ENCODE measurements around the gene ATXN1. TPM values are rescaled to one million over a fixed set of nuclear protein-coding genes. Genes with fewer than 3 reads are reported as not detected.

ATXN1 gene
- total and polyA plus RNA-seq, 2 of the 8 experiments (the other 6 are each of a cell fraction or from before 2014, with no cell fraction given): 1.6 to 4.0 TPM

DNA sequence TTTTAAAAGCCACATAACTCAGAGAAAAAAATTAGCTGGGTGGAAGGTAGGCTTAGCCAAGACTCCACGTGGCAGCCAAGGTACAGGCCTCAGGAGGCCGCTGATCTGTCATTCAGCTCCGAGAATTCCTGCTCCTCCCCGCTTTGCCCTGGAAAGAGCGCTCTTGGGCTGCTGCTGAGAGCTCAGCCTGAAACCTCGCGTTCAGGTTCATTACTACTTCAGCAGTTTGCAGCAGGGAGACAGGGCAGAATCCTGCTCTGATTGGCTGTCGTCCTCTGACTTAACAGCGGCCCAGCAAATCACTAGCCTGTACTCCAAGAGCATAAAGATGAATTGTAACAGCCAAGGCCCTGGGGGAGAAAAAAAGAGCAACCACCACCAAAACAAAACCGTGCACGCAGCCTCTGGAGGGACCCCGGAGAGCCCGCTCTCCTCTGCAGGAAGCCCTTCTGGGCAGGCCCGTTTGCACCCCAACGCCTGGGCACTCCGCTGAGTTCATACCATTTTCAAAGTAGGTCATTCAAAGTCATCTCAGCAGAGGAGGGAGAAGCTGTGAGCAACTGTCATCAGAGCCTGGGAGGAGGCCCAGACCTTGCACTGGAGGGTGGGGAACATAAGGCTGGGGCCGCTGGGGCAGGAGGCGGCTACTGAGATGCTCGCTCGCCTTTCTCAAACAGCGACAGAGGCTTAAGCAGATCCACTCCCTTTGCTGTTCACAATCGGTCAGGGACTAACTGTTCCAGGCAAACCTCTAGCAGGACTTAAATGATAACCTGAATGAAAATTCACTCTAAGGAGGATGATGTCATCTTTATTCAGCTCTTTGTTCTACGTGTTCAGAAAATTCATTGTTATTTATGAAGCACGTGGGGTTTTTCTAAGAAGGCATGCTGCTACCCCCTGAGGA is 42.3 kb upstream of the ATXN1 start (continued):
- TF ChIP-seq, protein P1, sequence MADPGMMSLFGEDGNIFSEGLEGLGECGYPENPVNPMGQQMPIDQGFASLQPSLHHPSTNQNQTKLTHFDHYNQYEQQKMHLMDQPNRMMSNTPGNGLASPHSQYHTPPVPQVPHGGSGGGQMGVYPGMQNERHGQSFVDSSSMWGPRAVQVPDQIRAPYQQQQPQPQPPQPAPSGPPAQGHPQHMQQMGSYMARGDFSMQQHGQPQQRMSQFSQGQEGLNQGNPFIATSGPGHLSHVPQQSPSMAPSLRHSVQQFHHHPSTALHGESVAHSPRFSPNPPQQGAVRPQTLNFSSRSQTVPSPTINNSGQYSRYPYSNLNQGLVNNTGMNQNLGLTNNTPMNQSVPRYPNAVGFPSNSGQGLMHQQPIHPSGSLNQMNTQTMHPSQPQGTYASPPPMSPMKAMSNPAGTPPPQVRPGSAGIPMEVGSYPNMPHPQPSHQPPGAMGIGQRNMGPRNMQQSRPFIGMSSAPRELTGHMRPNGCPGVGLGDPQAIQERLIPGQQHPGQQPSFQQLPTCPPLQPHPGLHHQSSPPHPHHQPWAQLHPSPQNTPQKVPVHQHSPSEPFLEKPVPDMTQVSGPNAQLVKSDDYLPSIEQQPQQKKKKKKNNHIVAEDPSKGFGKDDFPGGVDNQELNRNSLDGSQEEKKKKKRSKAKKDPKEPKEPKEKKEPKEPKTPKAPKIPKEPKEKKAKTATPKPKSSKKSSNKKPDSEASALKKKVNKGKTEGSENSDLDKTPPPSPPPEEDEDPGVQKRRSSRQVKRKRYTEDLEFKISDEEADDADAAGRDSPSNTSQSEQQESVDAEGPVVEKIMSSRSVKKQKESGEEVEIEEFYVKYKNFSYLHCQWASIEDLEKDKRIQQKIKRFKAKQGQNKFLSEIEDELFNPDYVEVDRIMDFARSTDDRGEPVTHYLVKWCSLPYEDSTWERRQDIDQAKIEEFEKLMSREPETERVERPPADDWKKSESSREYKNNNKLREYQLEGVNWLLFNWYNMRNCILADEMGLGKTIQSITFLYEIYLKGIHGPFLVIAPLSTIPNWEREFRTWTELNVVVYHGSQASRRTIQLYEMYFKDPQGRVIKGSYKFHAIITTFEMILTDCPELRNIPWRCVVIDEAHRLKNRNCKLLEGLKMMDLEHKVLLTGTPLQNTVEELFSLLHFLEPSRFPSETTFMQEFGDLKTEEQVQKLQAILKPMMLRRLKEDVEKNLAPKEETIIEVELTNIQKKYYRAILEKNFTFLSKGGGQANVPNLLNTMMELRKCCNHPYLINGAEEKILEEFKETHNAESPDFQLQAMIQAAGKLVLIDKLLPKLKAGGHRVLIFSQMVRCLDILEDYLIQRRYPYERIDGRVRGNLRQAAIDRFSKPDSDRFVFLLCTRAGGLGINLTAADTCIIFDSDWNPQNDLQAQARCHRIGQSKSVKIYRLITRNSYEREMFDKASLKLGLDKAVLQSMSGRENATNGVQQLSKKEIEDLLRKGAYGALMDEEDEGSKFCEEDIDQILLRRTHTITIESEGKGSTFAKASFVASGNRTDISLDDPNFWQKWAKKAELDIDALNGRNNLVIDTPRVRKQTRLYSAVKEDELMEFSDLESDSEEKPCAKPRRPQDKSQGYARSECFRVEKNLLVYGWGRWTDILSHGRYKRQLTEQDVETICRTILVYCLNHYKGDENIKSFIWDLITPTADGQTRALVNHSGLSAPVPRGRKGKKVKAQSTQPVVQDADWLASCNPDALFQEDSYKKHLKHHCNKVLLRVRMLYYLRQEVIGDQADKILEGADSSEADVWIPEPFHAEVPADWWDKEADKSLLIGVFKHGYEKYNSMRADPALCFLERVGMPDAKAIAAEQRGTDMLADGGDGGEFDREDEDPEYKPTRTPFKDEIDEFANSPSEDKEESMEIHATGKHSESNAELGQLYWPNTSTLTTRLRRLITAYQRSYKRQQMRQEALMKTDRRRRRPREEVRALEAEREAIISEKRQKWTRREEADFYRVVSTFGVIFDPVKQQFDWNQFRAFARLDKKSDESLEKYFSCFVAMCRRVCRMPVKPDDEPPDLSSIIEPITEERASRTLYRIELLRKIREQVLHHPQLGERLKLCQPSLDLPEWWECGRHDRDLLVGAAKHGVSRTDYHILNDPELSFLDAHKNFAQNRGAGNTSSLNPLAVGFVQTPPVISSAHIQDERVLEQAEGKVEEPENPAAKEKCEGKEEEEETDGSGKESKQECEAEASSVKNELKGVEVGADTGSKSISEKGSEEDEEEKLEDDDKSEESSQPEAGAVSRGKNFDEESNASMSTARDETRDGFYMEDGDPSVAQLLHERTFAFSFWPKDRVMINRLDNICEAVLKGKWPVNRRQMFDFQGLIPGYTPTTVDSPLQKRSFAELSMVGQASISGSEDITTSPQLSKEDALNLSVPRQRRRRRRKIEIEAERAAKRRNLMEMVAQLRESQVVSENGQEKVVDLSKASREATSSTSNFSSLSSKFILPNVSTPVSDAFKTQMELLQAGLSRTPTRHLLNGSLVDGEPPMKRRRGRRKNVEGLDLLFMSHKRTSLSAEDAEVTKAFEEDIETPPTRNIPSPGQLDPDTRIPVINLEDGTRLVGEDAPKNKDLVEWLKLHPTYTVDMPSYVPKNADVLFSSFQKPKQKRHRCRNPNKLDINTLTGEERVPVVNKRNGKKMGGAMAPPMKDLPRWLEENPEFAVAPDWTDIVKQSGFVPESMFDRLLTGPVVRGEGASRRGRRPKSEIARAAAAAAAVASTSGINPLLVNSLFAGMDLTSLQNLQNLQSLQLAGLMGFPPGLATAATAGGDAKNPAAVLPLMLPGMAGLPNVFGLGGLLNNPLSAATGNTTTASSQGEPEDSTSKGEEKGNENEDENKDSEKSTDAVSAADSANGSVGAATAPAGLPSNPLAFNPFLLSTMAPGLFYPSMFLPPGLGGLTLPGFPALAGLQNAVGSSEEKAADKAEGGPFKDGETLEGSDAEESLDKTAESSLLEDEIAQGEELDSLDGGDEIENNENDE (IDR thresholded peaks at IDR 0.05; ENCODE audit: insufficient replicate concordance, low read length): no peak
- peak; percentile 21 for TF ChIP-seq SAP30 (IDR thresholded peaks at IDR 0.05; ENCODE audit: insufficient read depth, insufficient replicate concordance, low read length)
- TF ChIP-seq, protein P2, sequence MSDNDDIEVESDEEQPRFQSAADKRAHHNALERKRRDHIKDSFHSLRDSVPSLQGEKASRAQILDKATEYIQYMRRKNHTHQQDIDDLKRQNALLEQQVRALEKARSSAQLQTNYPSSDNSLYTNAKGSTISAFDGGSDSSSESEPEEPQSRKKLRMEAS (IDR thresholded peaks at IDR 0.05): peak; percentile 76
- no peak for TF ChIP-seq CEBPB (IDR thresholded peaks at IDR 0.05; ENCODE audit: low read depth, low read length)
- TF ChIP-seq SUZ12 (IDR thresholded peaks at IDR 0.05; ENCODE audit: low read length): no peak
- no peak for TF ChIP-seq POLR2AphosphoS5 (IDR thresholded peaks at IDR 0.05; ENCODE audit: low read depth, low read length)
- no peak for TF ChIP-seq KDM1A (IDR thresholded peaks at IDR 0.05; ENCODE audit: borderline replicate concordance, low read length)
- no peak for TF ChIP-seq EP300 (IDR thresholded peaks at IDR 0.05; ENCODE audit: borderline replicate concordance in 1 of 2, low read depth in 2 of 2, low read length in 2 of 2)
- TF ChIP-seq JUN (IDR thresholded peaks at IDR 0.05; ENCODE audit: low read depth, low read length): no peak
